Central memory CD4-positive, alpha-beta T cell (primary cell): ENCODE data around the gene GPC2.
A peak's percentile ranks its signal among the peaks of the same experiment; 100 is the strongest.
"Not testable (repeated sequence)": the region's sequence is repeated elsewhere in the genome, so short reads cannot be mapped to it uniquely, and the experiment has no call there.

ENCODE experiments used
- DNase-seq: peaks from one replicate; pipeline ENCODE4 v3.0.0; 2022

The GPC2 gene

DNA sequence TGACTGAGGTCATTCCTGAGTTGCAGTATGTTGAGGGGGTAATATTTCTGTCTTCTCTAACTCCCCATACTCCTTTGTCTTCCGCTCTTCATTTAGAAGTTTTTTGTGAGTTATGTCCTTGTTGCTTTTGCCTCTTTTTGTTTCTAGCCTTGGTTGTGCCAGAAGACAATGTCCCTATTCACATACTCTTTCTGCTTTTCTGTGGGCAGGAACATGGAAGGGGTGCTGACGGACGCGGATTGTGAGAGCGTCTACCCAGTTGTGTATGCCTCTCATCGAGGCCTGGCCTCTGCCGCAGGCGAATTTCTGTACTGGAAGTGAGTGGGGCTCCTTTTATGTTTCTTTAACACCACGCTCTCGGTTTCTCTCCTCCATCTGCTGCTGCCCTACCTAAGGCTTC is 21.1 kb upstream of the GPC2 start:
- no peak for DNase-seq

DNA sequence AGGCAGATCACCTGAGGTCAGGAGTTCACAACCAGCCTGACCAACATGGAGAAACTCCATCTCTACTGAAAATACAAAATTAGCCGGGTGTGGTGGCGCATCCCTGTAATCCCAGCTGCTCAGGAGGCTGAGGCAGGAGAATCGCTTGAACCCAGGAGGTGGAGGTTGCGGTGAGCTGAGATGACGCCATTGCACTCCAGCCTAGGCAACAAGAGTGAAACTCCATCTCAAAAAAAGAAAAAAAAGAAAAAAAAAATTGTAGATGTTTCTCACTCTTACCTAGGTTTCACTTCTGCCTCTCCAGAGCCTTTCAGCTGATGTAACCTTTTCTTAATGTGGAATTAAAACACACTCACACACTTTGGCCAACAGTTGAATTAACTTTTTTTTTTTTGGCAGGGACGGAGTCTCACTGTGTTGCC is 18.7 kb upstream of the GPC2 start:
- not testable (repeated sequence) for DNase-seq

DNA sequence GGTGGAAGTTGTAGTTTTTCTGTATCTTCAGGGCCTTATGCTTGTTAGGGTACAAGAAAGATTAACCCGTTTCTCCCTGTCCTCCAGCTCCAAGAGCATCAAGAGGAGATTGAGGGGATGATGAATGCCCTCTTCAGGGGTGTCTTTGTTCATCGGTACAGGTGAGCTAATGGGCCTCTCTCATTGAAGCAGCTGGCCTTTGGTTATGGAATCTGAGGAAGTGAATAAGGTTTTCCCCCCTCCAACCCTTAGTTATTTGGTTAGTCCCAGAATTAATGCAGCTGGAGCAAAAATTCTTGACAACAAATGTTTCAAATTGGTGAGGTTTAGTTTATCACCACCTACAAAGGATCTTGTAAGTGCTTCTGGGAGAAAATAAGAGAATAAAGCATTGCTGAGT is 18.0 kb upstream of the GPC2 start:
- no peak for DNase-seq

- DNase-seq: no peak
Measured at GRCh38 chr7:100192969-100193368, 15.8 kb upstream of the GPC2 start.

- DNase-seq: not testable (repeated sequence)
Measured at GRCh38 chr7:100192281-100192862, 15.2 kb upstream of the GPC2 start.

DNA sequence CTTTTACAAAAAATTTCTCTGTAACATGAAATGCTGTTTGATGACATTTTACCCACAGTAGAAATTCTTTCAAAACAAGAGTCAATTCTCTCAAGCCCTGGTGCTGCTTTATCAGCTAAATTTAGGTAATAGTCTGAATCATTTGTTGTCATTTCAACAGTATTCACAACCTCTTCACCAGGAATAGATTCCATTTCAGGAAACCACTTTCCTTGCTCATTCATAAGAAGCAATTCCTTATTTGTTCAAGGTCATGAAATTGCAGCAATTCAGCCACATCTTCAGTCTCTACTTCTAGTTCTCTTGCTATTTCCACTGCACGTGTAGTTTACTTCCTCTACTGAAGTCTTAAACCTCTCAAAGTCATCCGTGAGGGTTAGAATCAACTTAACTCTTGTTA is 14.6 kb upstream of the GPC2 start:
- DNase-seq: no peak

DNA sequence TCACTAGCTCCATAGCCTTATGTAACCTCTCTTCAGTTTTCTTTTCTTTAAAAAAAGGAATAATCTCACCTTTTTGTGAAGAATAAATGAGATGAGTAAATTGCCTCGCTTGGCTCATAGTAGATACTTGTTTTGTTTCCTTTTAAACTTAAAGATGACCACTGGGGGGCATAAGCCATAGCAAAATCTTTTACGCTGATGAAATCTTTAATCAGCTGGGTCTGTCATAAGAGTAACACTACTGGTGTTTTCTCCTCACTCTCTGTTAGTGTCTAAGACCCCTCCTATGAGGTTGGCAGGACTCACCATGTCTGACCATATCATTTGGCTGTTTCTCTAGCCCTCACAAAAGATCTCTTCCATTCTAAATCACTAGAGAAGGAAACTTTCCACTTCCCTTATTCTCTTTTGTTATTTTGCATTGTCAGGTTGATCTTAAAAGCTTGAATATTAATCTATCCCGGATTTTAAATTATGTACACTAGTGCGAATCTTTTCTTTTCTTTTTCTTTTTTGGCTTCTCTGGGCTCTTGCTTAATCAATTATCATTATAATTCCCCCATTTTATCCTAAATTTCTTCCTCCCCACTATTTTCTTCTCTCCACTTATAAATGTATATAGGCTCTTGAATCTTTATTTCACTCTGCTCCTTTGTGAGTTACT is 13.0 kb upstream of the GPC2 start:
- peak; percentile 50 for DNase-seq

DNA sequence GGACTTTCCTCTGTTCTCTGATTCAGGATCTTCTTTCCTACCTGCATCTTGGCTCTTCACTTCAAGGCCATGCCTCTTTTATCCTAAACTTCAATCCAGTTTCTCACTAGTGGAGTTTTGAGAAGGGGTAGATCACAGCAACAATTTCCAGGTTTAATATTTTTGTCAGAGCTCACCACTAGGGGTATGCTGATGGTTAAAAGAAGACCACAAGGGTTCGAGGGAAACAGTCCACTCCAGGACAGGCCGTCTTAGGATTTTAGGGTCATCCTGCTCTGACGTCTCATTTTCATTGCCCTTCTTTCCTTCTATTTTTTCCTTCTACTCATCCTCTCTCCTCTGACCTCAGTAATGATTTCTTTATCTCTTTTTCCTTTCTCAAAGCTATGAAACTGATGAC is 11.9 kb upstream of the GPC2 start:
- DNase-seq: no peak

DNA sequence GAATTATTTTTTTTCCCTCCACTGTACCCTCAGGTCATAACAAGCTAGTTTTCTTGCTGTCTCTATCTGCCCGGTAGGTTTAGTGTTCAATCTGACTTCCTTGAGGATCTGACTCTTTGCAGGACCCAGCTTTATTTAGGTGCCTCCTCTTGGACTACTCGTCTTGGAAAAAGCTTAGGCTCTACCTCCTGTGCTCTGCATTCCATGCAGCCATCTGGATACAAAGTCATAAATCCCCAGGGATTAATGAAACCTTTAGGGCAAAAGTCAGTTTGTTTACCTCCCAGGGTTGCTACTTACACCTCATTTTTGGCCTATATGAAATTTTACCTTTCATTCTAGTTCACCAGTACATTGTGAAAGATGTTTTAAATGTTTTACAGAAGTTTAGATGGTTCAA is 8.5 kb upstream of the GPC2 start:
- no peak for DNase-seq

DNA sequence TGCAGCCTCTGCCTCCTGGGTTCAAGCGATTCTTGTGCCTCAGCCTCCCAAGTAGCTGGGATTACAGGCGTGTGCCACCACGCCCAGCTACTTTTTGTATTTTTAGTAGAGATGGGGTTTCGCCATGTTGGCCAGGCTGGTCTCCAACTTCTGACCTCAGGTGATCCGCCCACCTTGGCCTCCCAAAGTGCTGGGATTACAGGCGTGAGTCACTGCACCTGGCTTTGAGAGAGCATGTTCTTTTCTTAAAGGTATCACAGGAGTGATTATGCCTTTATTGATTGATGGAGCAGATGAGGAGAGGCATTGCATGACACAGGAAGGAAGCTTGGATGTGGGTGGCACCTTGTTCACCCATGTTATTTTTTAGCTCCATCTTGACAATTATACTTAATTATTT is 5.9 kb upstream of the GPC2 start:
- not testable (repeated sequence) for DNase-seq

- DNase-seq: not testable (repeated sequence)
Measured at GRCh38 chr7:100182616-100183015, 5.4 kb upstream of the GPC2 start.

GRCh38 chr7:100180084-100180483 is 2.9 kb upstream of the GPC2 start:
- not testable (repeated sequence) for DNase-seq

DNA sequence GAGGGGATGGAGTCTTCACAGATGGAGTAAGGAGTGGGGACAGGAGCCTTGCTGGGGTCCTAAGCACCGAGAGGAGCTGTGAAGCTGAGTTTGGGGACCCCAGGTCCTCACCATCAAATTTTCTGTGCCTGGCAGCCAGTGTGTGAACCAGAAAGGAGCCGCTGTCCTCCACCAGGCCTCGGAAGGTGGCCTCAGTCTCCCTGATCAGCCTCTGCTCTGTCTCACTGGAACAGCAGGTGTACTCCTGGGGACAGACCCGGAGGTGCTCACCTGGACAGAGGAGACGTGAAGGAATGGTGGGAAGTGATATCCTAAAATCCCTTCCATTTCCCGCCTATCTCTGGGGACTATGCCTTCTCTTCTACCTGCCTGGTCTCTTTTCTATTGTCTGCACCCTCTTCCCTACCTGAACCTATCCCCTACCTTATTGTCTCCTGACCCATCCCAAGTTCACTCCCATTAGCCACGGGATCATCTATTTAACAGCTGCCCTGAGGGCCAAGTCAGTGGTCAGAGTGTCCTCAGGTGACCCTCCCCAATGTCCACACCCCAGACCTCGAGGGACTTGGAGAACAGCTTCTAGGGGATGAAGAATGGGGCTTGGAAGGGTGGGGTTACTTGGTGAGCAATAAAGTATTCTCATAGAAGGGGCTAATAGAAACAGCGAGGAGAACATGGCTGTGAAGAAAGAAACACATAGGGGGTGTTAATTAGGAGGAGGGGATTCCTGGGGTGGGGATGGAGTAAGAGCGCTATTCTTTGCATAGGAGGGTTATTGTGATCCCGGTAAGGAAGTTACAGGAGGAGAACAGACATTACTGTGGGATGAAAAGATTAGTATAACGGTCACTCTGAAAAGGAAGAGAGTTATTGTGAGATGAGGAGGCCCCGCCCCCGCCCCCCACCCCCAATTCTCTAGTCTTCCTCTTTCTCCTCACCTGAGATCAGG is 811 bp downstream of the GPC2 start:
- DNase-seq: no peak

- no peak for DNase-seq
Measured at GRCh38 chr7:100175296-100175935, 1.8 kb downstream of the GPC2 start.

GRCh38 chr7:100174582-100174981 is 2.6 kb downstream of the GPC2 start:
- no peak for DNase-seq

DNA sequence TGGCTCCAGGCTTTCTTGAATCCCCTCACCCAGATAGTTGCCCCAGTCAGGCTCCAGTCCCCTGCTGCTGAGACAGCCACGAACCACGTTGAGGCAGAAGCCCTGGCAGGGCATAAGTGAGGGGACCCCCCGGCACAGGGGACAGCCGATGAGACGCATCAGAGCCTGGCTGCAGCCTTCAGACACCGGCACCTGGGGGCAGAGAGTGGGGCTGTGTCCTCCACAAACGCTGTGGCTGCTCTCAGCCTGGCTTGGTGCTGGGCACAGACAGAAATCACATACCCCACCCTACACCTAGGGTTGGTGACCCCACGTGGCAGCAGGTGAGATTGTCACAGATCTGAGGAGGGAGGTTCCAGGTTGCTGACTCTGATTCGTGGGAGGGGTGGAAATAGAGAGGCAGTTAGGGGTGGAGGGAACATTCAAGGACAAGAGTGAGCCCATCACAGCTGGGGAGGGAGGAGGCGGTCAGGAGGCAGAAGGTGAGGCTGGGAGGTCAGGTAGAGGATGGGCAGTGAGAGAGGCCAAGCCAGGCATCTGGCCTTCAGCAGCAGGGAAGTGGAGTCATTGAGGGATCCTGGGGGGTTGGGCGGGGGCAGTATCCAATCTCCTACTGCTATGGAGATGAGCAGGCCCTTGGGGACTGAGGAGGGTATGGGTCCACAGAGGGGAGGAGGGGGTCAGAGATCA is 3.2 kb downstream of the GPC2 start:
- DNase-seq: no peak

DNA sequence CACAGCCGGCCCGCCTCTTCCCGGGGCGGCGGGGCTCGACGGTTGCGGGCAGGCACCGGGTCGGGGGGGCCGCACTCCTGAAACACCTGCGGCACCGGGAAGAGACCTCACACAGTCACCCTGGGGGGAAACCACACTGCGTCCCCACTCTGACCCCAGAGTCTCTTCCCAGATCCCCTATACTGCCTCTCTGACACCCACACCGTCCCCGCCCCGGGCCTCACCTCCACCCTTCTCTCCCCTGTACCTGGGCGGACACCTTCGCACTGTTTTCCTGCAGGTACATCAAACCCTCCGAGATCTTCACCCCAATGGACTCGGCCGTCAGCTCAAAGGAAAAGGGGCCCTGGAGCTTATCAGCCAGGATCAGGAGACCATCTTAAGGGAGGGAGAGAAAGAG is 5.3 kb downstream of the GPC2 start:
- DNase-seq: no peak

- no peak for DNase-seq
Measured at GRCh38 chr7:100171087-100171681, 6.0 kb downstream of the GPC2 start.

- no peak for DNase-seq
Measured at GRCh38 chr7:100170101-100170897, 6.9 kb downstream of the GPC2 start.

- no peak for DNase-seq
Measured at GRCh38 chr7:100169147-100169850, 7.9 kb downstream of the GPC2 start.

DNA sequence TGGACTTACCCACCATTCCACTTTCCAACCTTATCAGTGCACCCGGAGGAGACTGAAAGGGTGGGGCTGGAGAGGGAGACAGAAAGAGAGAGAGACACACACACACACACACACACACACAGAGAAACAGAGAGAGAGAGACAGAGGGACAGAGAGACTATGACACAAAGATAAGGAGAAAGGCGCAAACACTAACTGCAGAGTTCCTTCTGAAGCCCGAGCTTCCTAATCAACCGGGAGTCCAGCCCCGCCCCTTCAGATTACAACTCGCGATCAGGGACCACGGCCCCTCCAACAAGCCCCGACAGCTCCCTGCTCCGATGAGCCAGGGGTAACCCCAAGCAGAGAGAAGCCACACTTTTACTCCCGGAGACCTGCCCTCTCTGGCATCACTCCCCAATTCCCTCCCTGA is 9.3 kb downstream of the GPC2 start:
- no peak for DNase-seq
